Stimulated activated memory B cell treated with anti-CD40 and anti-IgM and Interleukin-4, amounts not matched to agents 10 μg/mL and 1 μg/mL and 100 μg/mL, for 72 hours (primary cell): Measurements from ENCODE around the gene POMT2.
A peak's percentile ranks its signal among the peaks of the same experiment; 100 is the strongest.

Source experiments
- ATAC-seq: fragments of 150-1000 bp; cut with Tn5 transposase; 2 replicates; pipeline ENCODE4 v1.10.0; 2021
- H3K27ac Mint-ChIP-seq: one replicate; pipeline ENCODE4 v1.8.0; 2022; ENCODE audit warnings: mild to moderate bottlenecking, mixed read lengths
- H3K27me3 Mint-ChIP-seq: one replicate; pipeline ENCODE4 v1.8.0; 2022; ENCODE audit warnings: mixed read lengths
- H3K36me3 Mint-ChIP-seq: one replicate; pipeline ENCODE4 v1.8.0; 2022; ENCODE audit warnings: mixed read lengths
- H3K4me1 Mint-ChIP-seq: one replicate; pipeline ENCODE4 v1.8.0; 2022; ENCODE audit warnings: mixed read lengths
- H3K4me3 Mint-ChIP-seq: one replicate; pipeline ENCODE4 v1.8.0; 2022; ENCODE audit warnings: mild to moderate bottlenecking, moderate library complexity, mixed read lengths
- H3K9me3 Mint-ChIP-seq: one replicate; pipeline ENCODE4 v1.8.0; 2022; ENCODE audit warnings: mixed read lengths

Gene POMT2

DNA sequence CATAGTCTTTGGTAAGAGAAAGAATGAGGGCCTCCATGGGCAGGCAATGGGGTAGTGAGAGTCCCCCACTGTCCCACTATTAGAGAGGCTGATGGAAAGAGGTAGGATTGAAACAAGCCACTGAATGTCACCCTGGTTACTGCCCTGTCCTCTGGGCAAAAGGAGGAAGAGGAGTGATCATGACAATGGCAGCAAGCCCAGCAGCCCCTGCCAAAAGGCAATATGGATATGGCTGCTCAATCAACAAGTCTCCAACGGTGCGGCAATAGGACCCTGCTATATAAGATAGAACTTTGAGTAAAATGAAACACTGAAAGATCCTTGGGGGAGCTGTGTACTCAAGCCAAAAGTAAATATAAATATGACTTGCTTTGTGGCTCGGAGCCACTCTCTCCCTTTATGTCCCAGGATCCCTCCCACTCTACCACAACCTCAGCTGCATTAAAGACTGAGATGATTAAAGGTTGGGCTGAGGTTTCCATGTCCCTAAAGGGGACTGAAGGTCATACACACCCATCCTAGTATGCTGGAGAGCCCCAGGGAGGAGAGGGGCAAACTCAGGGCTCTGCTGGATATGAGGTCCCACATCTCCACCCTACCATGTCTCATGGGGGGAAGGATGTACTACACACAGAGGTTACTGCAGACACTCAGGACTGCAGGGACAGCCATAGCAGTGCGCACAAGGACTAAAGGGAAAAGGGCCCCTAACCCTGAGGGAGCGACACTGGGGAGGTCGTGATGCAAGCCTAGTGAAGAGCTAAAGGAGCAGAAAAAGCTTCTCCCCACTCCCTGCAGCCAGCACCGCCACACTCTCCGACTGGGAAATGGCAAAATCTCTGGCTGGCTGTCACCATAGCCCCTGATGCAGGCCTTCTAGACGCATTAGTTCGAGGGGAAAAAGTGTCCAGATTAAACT is 5.9 kb downstream of the POMT2 start:
- Mint-ChIP-seq H3K4me3 (no peak overlapping the region), H3K27ac (no peak overlapping the region)

DNA sequence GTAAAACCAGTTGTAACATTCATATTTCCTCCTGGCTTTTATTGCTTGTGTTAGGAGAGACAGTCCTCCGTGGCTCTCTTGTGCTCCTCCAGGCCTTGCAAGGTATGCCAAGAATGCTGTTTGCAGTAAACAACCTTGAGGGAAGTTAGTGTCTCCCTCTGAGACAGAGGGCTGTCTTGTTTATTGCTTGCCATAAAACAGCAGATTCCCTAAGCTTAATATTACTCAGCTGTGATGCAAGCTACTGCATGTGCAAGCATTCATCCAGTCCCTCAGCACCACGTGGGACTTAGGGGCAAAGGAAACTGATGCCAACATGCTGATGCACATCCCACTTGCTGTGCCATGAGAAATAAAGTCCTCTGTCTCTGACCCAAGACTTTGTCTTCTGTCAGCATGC is 6.6 kb downstream of the POMT2 start:
- H3K9me3 Mint-ChIP-seq = no peaks in the 10 kb centered on the region
- no peaks in the 10 kb centered on the region for H3K4me1 Mint-ChIP-seq
- ATAC-seq = no peak
- H3K36me3 Mint-ChIP-seq = peaks cover 10% of the 10 kb centered on the region
- no peak overlapping the region for H3K4me3 Mint-ChIP-seq
- H3K27me3 Mint-ChIP-seq = no peaks in the 10 kb centered on the region
- no peak overlapping the region for H3K27ac Mint-ChIP-seq

More for the DNA sequence above, 5.9 kb downstream of the POMT2 start:
- Mint-ChIP-seq H3K9me3 (no peaks in the 10 kb centered on the region), H3K27me3 (no peaks in the 10 kb centered on the region), H3K36me3 (peaks cover 10% of the 10 kb centered on the region), H3K4me1 (peaks cover 2% of the 10 kb centered on the region)
- ATAC-seq = no peak

DNA sequence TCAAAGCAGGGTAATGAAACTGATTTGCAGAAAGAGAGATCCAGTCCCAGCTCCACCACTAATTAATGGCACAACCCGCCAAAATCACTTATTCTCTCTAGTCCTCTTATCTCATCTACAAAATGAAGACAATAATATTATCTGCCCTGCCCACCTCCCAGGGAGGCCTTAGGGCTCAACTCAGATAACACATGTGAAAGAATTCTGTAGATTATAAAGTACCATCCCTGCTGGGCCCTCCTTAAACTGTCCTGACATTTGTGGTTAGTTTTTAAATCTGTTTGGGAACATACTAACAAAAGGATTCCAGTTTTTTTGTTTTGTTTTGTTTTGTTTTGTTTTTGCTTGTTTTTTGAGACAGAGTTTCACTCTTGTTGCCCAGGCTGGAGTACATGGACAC is 7.3 kb downstream of the POMT2 start:
- H3K27ac Mint-ChIP-seq = no peak overlapping the region
- no peak for ATAC-seq

DNA sequence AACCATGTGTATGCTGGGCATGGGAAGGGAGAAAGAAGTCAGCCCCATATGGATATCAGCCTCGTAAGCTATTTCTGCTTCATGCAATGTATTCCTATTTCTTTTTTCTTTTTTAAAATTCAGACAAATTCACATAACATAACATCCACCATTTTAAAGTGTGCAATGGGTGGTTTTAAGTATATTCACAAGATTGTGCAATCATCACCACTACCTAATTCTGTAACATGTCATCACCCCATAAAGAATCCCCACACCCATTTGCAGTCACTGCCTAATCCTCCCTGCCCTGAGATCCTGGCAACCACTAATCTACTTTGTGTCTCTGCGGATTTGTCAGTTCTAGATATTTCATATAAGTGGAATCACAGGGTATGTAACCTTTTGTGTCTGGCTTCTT is 9.5 kb downstream of the POMT2 start:
- H3K27ac Mint-ChIP-seq = no peak overlapping the region
- peaks cover 11% of the 10 kb centered on the region for H3K4me1 Mint-ChIP-seq
- H3K4me3 Mint-ChIP-seq = no peak overlapping the region
- no peaks in the 10 kb centered on the region for H3K9me3 Mint-ChIP-seq
- H3K36me3 Mint-ChIP-seq = peaks cover 12% of the 10 kb centered on the region
- H3K27me3 Mint-ChIP-seq = no peaks in the 10 kb centered on the region
- no peak for ATAC-seq

More for the DNA sequence above, 7.3 kb downstream of the POMT2 start:
- Mint-ChIP-seq H3K9me3 (no peaks in the 10 kb centered on the region), H3K36me3 (peaks cover 10% of the 10 kb centered on the region), H3K27me3 (no peaks in the 10 kb centered on the region), H3K4me3 (no peak overlapping the region), H3K4me1 (peaks cover 4% of the 10 kb centered on the region)

DNA sequence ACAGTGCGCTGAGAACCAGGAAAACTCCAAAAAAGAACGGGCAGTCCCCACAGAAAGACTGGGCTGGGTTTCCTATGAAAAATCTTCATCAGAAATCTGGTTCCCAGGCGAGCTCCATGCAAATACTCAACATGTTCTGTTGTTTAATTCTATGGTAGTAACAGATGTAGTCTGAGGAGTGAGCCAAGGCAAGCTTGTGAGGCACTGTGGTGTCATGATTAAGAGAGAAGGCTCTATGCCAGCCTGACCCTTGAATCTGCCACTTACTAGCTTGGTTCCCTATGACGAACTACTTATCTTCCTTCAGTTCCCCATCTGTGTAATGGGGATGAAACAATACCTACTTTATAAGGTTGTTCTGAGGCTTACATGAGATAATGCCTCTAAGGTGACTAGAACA is 10.7 kb downstream of the POMT2 start:
- Mint-ChIP-seq H3K27ac (no peak overlapping the region), H3K27me3 (no peaks in the 10 kb centered on the region), H3K9me3 (no peaks in the 10 kb centered on the region), H3K36me3 (peaks cover 17% of the 10 kb centered on the region), H3K4me3 (no peak overlapping the region), H3K4me1 (peaks cover 11% of the 10 kb centered on the region)
- no peak for ATAC-seq

DNA sequence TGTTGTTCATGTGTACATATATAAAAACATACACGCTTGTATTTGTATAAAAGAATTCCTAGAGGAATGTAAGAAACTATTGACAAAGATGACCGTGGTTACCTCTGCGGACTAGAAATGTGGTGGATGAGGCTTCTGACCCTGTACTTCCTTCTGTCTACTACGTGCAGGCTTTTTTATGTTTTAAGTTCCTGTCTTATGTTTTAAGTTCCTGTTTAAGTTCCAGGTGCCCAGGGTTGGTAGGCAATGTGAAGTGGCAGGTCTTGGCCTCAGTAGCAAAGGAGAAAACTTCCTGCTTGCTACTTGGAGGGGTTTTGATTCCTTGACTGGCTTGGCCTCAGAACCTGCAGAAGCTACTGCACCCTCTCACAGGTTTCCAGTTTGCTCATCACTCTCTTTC is 11.6 kb downstream of the POMT2 start:
- H3K27ac Mint-ChIP-seq = no peak overlapping the region
- H3K4me1 Mint-ChIP-seq = peaks cover 11% of the 10 kb centered on the region
- no peaks in the 10 kb centered on the region for H3K27me3 Mint-ChIP-seq
- ATAC-seq = no peak
- no peak overlapping the region for H3K4me3 Mint-ChIP-seq
- H3K9me3 Mint-ChIP-seq = no peaks in the 10 kb centered on the region
- peaks cover 25% of the 10 kb centered on the region for H3K36me3 Mint-ChIP-seq

DNA sequence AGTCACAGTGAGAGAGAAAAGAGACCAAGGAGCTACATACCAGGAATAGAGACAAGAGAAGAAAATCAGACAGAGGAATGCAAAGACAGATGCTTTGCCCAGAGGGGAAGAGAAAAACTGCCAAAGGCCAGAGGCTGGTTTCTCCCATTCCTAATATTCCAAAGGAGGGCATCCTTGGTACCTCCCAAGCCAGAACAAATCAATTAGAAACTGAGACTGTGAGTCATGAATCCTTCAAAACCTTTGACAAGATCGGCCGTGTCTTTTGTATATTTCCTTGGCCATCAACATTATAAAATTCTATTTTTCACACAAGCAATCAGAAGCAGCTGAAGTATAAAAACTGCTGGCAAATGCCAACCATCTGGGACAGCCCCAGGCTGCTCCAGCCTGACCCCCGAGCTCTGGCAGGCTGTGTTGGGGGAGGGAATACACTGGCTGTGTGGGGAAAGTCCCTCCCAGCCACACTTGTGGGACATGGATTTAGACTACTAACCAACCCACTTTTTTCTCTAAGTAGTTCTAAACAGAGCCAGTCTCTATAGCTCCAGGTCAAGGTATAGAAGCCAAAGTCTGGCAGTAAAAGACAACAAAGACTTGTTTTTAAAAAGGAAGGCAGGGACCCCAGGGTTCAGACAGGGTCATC is 13.7 kb downstream of the POMT2 start:
- Mint-ChIP-seq H3K27me3 (no peaks in the 10 kb centered on the region), H3K27ac (no peak overlapping the region), H3K4me1 (peaks cover 11% of the 10 kb centered on the region), H3K4me3 (no peak overlapping the region), H3K9me3 (no peaks in the 10 kb centered on the region), H3K36me3 (peaks cover 32% of the 10 kb centered on the region)
- ATAC-seq = no peak

DNA sequence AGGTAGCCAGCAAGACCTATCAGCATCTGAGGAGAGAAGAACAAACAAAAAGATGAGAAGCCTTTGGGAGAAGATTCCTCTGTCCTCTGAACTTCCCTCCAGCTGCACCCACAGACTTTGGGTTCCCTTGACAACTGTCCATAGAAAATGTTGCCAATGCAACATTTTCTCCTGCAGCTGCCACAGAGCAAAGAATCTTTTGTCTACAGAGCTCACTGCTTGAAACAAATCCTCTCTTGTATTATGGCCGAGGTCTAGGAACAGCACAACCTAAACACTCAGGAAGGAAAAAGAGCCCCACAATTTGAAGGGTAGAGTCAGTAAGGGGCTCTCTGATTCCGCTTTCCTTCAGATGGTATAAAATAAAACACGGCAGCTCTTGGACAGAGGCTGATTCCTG is 14.3 kb downstream of the POMT2 start:
- Mint-ChIP-seq H3K4me3 (no peak overlapping the region), H3K27ac (no peak overlapping the region), H3K9me3 (no peaks in the 10 kb centered on the region), H3K36me3 (peaks cover 30% of the 10 kb centered on the region), H3K27me3 (no peaks in the 10 kb centered on the region), H3K4me1 (peaks cover 11% of the 10 kb centered on the region)
- ATAC-seq = no peak

DNA sequence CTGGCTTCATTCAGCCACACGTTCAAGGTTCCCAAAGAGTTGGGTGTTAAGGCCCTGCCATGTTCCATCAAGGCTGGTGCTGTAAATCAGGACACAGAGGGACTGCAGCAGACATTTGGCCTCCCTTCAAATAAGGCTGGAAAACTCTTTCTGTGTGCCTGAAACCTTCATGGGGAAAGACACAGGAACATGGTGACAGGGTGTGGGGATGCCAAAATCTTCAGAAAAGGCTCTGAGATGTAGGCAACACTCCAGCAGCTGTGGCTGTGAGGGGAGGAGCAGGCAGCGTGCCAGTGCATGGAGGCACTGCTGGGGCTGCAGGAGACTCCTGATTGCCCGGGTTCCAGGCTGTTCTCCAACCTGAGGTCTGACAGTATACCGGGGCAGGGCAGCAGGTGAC is 15.0 kb downstream of the POMT2 start:
- Mint-ChIP-seq H3K36me3 (peaks cover 23% of the 10 kb centered on the region), H3K9me3 (no peaks in the 10 kb centered on the region), H3K27me3 (no peaks in the 10 kb centered on the region), H3K4me3 (no peak overlapping the region), H3K27ac (no peak overlapping the region), H3K4me1 (peaks cover 11% of the 10 kb centered on the region)
- no peak for ATAC-seq

DNA sequence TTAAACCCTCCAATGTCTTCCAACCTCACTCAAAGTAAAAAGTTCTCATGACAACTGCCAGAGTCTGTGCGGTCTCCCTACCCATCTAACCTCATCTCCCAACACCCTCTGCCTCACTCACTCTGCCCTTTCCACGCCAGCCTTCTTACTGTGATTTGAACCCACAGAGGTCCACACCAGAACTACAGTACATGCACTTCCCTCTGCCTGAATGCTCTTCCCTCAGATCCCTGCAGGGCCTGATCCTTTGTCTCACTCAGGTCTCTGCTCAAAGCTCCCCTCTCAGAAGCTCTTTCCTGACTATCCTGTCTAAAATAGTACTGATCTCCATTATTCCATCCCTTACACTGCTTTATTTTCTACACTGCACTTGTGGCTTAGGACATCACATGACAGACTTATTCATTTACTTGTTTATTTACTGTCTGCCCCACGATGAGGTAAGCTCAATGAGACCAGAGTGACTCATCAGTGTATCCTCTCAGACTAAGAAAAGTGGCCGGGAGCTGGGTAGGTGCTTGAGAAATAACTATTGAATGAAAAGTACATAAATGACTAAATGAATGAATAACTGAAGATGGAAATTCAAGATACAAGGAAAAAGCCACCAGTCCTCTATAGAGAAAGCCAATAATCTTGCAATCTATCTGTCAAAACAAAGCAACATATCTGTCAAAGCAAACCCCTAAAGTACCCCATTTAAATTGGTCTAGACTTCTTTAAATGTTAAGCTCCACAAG is 17.1 kb downstream of the POMT2 start:
- H3K9me3 Mint-ChIP-seq = no peaks in the 10 kb centered on the region
- peak overlapping the region; percentile 36 for H3K27ac Mint-ChIP-seq
- no peaks in the 10 kb centered on the region for H3K27me3 Mint-ChIP-seq
- H3K36me3 Mint-ChIP-seq = peaks cover 25% of the 10 kb centered on the region
- H3K4me1 Mint-ChIP-seq = peaks cover 9% of the 10 kb centered on the region
- no peak for ATAC-seq
- H3K4me3 Mint-ChIP-seq = no peak overlapping the region

DNA sequence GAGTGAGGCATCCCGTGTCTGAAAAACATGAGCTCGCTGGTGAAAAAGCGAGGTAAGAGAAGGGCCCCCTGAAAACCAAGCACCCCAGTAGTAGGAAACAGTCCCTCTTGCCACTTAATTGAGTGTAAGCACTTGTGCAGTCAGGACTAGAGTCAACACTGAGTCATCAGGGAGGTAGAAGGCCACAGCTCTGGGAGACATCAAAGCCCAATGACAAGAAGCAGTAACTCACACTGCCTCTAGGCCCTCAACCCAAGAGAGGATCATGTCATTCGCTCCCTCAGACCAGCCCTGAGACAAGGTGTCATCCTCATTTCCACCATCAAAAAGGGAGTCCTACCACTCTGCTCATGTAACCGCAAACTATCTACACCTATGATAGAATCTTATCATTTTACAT is 17.8 kb downstream of the POMT2 start:
- peak overlapping the region; percentile 36 for H3K27ac Mint-ChIP-seq

DNA sequence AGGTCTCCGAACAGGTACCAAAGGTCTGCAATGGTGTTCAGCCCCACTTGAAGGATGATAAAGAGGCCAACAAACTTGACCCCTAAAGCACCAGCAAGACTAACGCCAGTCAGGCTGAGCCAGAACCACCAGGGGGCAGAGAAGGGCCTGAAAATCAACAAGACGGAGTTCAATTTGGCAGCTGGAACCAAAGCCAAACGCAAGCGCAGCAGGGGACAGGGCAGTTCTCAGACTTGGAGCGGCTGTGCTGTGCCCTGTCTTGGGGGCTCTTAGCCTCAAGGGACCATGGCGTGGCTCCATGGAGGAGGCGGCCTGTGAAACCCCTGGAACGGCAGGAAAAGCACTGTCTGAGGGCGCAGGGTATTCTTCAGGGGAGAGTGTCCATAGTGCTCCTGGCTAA is 19.6 kb downstream of the POMT2 start:
- peak; percentile 64 for ATAC-seq
- no peak overlapping the region for H3K27ac Mint-ChIP-seq
- no peak overlapping the region for H3K4me3 Mint-ChIP-seq
- peaks cover 44% of the 10 kb centered on the region for H3K36me3 Mint-ChIP-seq
- H3K4me1 Mint-ChIP-seq = no peaks in the 10 kb centered on the region
- no peaks in the 10 kb centered on the region for H3K27me3 Mint-ChIP-seq
- H3K9me3 Mint-ChIP-seq = no peaks in the 10 kb centered on the region

More for the DNA sequence above, 17.8 kb downstream of the POMT2 start:
- Mint-ChIP-seq H3K4me1 (peaks cover 5% of the 10 kb centered on the region), H3K9me3 (no peaks in the 10 kb centered on the region), H3K27me3 (no peaks in the 10 kb centered on the region), H3K36me3 (peaks cover 32% of the 10 kb centered on the region), H3K4me3 (no peak overlapping the region)
- no peak for ATAC-seq

DNA sequence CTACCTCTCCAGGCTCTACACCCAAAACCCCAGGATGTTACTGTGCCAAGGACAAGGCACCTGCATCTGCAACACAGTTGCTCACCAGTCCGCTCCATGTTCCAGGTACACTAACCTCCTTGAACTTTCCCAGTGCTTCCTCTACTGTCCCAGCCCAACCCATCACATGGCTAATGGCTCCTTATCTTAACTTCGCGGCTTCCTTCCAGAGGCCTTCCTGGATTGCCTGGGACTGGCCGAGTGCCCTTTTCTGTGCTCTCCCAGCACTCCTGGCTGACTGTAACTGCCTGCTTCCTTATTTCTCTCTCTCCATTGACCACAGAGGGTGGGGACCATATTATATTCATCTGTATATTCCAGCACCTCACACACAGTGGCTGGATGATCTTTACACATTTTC is 20.9 kb downstream of the POMT2 start:
- Mint-ChIP-seq H3K27ac (no peak overlapping the region), H3K4me3 (no peak overlapping the region), H3K4me1 (no peaks in the 10 kb centered on the region), H3K36me3 (peaks cover 46% of the 10 kb centered on the region), H3K9me3 (no peaks in the 10 kb centered on the region), H3K27me3 (no peaks in the 10 kb centered on the region)
- no peak for ATAC-seq

DNA sequence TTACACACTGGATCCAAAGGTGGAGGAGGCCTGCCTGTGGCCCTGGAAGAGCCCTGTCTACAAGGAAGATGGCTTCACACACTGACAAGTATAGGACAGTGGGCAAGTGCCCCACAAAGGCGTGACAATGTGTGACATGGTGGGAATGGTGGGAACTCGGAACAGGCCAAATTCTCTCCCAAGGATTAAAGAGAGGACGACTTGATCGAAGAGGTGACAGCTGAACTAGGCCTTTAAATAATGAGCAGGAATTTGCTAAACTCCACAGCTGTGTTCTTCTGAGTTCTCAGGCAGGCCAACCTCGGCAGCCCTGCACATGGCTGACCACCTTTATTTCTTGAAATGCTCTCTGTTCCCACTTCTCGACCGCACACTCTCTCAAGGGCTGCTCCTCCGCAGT is 23.8 kb downstream of the POMT2 start:
- Mint-ChIP-seq H3K4me3 (no peak overlapping the region), H3K9me3 (no peaks in the 10 kb centered on the region), H3K27me3 (no peaks in the 10 kb centered on the region), H3K27ac (no peak overlapping the region), H3K4me1 (no peaks in the 10 kb centered on the region), H3K36me3 (peaks cover 36% of the 10 kb centered on the region)
- ATAC-seq = no peak

DNA sequence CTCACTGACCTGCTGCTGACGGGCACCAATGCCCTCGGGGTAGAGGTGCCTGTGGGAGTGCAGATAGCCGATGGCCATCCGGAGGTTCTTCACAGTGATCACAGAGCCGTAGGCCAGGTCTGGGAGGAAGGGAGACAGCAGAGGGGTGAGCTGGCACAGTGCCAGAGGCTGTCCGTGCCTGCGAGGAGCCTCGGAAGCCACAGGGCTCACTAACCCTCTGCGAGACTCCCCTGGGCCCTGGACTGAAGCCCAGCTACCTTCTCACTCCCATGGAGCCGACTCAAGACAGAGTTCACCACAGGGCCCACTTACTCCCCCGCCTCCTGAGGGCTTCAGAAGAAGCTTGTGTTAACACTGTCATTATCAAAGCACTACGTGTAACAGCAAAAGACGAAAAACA is 24.5 kb downstream of the POMT2 start:
- Mint-ChIP-seq H3K36me3 (peaks cover 36% of the 10 kb centered on the region), H3K4me1 (no peaks in the 10 kb centered on the region), H3K9me3 (no peaks in the 10 kb centered on the region), H3K4me3 (no peak overlapping the region), H3K27me3 (no peaks in the 10 kb centered on the region), H3K27ac (no peak overlapping the region)
- no peak for ATAC-seq
